ENCODE data around the gene POLR3K. TPM values are rescaled to one million over a fixed set of nuclear protein-coding genes. Genes with fewer than 3 reads are reported as not detected.

Gene POLR3K
- polyA plus RNA-seq (2013, experiment 1 of 2) = 40.6 TPM
- 41.4 TPM for polyA plus RNA-seq (2013, experiment 2 of 2)

DNA sequence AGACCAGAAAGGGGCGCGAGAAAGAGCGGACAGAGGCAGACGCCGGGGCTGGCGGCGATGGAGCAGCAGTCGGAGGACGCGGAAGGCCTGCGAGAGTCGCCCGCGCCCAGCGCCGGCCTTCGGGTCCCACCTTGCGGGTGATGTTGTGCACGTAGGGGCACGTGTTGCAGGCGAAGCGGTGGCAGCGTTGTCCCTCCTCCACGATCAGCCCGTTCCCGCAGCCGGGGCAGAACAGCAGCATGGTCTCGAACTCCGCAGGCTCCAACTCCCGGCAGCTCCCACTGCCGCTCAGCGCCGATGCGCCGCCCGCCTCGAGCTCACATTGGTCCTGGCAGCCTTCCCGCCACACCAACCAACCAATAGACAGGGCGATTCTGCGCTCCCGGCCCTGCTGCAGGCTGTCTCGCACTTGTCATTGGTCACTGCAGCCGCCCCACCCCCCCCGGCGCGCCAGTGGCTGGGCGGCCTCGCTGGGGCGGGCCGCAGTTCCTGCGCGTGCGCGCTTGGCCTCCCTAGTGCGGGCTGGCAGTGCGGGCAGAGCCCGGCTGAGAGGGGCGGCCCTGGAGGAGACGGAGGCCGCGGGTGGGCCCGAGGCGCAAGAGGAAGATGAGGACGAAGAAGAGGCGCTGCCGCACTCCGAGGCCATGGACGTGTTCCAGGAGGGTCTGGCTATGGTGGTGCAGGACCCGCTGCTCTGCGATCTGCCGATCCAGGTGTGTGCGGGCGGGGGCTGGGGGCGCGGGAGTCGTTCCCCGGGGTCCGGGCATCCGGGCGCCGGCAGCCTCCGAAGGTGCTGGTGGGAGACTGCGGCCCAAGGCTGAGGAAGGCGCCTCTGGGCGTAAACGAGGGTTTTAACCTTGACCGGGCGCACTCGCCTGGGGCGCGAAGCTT is at the start of gene POLR3K, which contains the start of gene SNRNP25:
Gene POLR3K, minus strand, starts transcription at position 263 of the 891 bp plus-strand sequence. Its CDS starts 22 bp downstream, at position 241.
Gene SNRNP25, plus strand, starts transcription at position 483 of the 891 bp plus-strand sequence. Its CDS starts 189 bp downstream, at position 672.
- H2AK5ac ChIP-seq (ENCODE audit: low read length) = no peak within 1 kb of the TSS
- peak within 1 kb of the TSS; percentile 61 for H3K27ac ChIP-seq (ENCODE audit: low read depth, low read length)
- no peak within 1 kb of the TSS for H2BK5ac ChIP-seq (ENCODE audit: low read length)
- H3K9ac ChIP-seq (ENCODE audit: low read length) = peak within 1 kb of the TSS; percentile 85
- H3K23ac ChIP-seq (ENCODE audit: low read length) = peak within 1 kb of the TSS; percentile 59
- no peak within 1 kb of the TSS for H4K5ac ChIP-seq (ENCODE audit: low read length)
- H3K4me3 ChIP-seq (ENCODE audit: low read length) = peak within 1 kb of the TSS; percentile 68
- no peaks in the 10 kb centered on the region for H3K27me3 ChIP-seq (ENCODE audit: insufficient read depth, low read length, poor library complexity)
- H2BK120ac ChIP-seq (ENCODE audit: low read depth, low read length) = no peak within 1 kb of the TSS
- peaks cover 23% of the 10 kb centered on the region for H3K36me3 ChIP-seq (ENCODE audit: control insufficient read depth, insufficient read depth, low read length)
- no peak within 1 kb of the TSS for H4K8ac ChIP-seq (ENCODE audit: low read depth, low read length)
- WGBS (ENCODE audit: extremely low coverage, insufficient coverage, low lambda C conversion rate) = no CpG with 5 or more reads among the region's 91 CpGs
- peak within 1 kb of the TSS; percentile 42 for H3K18ac ChIP-seq (ENCODE audit: low read length)
- H2BK15ac ChIP-seq (replicated peaks; ENCODE audit: low read depth) = no peak within 1 kb of the TSS
- H3K79me2 ChIP-seq (ENCODE audit: control insufficient read depth, insufficient read depth, low read length) = peaks cover 16% of the 10 kb centered on the region
- DNase-seq = peak; percentile 99
- peak within 1 kb of the TSS; percentile 70 for H3K4ac ChIP-seq (ENCODE audit: low read depth, low read length)
- peaks cover 4% of the 10 kb centered on the region for H3K79me1 ChIP-seq (ENCODE audit: low read length)
- peak within 1 kb of the TSS; percentile 51 for H3K4me2 ChIP-seq (ENCODE audit: low read length)
- H3K4me1 ChIP-seq (ENCODE audit: control insufficient read depth, low read depth, low read length) = peaks cover 2% of the 10 kb centered on the region
- H3K56ac ChIP-seq (ENCODE audit: low read length) = peak within 1 kb of the TSS; percentile 97

DNA sequence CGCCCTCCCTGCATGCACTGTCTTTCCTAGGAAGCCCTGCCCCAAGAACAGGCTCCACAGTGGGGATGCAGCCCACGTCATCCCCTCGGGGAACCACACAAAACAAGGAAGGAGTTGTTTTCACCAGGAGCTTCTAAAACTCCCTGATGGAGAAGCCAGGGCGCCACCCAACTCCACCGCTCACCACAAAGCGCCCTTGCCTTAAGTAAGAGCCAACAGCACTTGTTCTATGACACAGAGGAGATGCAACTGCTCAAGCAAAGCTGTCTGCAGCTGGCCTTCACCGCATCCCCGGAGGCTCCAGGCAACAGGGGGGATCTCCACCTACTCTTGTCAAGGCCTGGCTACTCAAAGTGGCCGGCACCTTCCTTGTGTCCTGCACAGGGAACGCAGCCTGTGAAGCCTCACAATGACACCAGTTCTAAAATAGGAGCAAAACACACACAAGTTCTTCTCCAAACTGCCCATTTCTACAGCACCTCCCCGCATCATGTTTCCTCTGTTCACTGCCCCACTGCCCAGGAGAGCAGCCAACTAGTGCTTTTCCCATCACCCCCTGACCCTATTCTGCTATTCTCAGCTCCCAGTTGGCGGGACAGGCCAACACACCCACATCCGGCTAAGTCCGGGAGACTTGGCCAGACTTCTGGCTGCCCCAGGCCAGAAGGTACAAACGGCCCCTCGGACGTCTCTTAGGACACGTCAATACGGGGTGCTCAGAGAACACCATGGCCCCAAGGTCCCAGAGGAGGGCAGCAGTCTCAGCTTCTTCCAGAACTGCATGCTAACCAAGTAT is 48.9 kb upstream of the POLR3K start:
- H4K5ac ChIP-seq (ENCODE audit: low read length) = no peak overlapping the region
- no peaks in the 10 kb centered on the region for H3K79me1 ChIP-seq (ENCODE audit: low read length)
- no peak overlapping the region for H3K9ac ChIP-seq (ENCODE audit: low read length)
- H2AK5ac ChIP-seq (ENCODE audit: low read length) = no peak overlapping the region
- no peak overlapping the region for H2BK5ac ChIP-seq (ENCODE audit: low read length)
- no peak for DNase-seq
- no peaks in the 10 kb centered on the region for H3K79me2 ChIP-seq (ENCODE audit: control insufficient read depth, insufficient read depth, low read length)
- no peak overlapping the region for H3K4me2 ChIP-seq (ENCODE audit: low read length)
- no CpG with 5 or more reads among the region's 19 CpGs for WGBS (ENCODE audit: extremely low coverage, insufficient coverage, low lambda C conversion rate)
- H3K4me1 ChIP-seq (ENCODE audit: control insufficient read depth, low read depth, low read length) = no peaks in the 10 kb centered on the region
- no peak overlapping the region for H2BK15ac ChIP-seq (replicated peaks; ENCODE audit: low read depth)
- no peak overlapping the region for H4K8ac ChIP-seq (ENCODE audit: low read depth, low read length)
- H3K36me3 ChIP-seq (ENCODE audit: control insufficient read depth, insufficient read depth, low read length) = no peaks in the 10 kb centered on the region
- no peak overlapping the region for H3K56ac ChIP-seq (ENCODE audit: low read length)
- H3K27me3 ChIP-seq (ENCODE audit: insufficient read depth, low read length, poor library complexity) = no peaks in the 10 kb centered on the region
- H3K4me3 ChIP-seq (ENCODE audit: low read length) = no peak overlapping the region
- no peak overlapping the region for H3K27ac ChIP-seq (ENCODE audit: low read depth, low read length)
- H3K4ac ChIP-seq (ENCODE audit: low read depth, low read length) = no peak overlapping the region
- H3K18ac ChIP-seq (ENCODE audit: low read length) = no peak overlapping the region
- H3K23ac ChIP-seq (ENCODE audit: low read length) = no peak overlapping the region
- no peak overlapping the region for H2BK120ac ChIP-seq (ENCODE audit: low read depth, low read length)

DNA sequence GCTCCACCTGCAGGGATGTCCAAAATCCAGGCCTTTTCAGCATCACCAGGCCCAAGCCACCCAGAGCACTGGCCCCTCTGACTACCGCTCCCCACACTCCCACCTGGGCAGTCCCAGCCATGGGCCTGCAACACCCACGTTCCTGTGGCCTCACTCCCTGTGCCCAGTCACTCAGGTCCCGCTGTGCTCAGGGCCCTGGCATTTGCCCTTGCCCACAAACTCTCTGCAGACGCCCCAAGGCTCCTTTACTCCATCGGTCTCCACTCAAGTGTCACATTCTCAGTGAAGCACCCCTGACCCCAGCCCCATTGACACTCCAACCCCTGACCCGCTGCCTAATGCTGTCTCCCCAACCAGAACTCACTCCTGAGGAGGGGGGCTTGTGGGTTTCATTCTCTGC is 48.2 kb upstream of the POLR3K start:
- Histone ChIP-seq H3K79me2 (ENCODE audit: control insufficient read depth, insufficient read depth, low read length) (no peaks in the 10 kb centered on the region), H2BK5ac (ENCODE audit: low read length) (no peak overlapping the region), H4K5ac (ENCODE audit: low read length) (no peak overlapping the region), H3K27ac (ENCODE audit: low read depth, low read length) (no peak overlapping the region), H3K56ac (ENCODE audit: low read length) (no peak overlapping the region), H4K8ac (ENCODE audit: low read depth, low read length) (no peak overlapping the region), H3K36me3 (ENCODE audit: control insufficient read depth, insufficient read depth, low read length) (no peaks in the 10 kb centered on the region), H3K4ac (ENCODE audit: low read depth, low read length) (no peak overlapping the region), H3K23ac (ENCODE audit: low read length) (no peak overlapping the region), H3K4me3 (ENCODE audit: low read length) (no peak overlapping the region), H3K79me1 (ENCODE audit: low read length) (no peaks in the 10 kb centered on the region), H3K18ac (ENCODE audit: low read length) (no peak overlapping the region), H2BK15ac (replicated peaks; ENCODE audit: low read depth) (no peak overlapping the region), H3K27me3 (ENCODE audit: insufficient read depth, low read length, poor library complexity) (no peaks in the 10 kb centered on the region), H2BK120ac (ENCODE audit: low read depth, low read length) (no peak overlapping the region), H2AK5ac (ENCODE audit: low read length) (no peak overlapping the region), H3K9ac (ENCODE audit: low read length) (no peak overlapping the region), H3K4me1 (ENCODE audit: control insufficient read depth, low read depth, low read length) (no peaks in the 10 kb centered on the region), H3K4me2 (ENCODE audit: low read length) (no peak overlapping the region)
- no CpG with 5 or more reads among the region's 6 CpGs for WGBS (ENCODE audit: extremely low coverage, insufficient coverage, low lambda C conversion rate)
- DNase-seq = no peak

DNA sequence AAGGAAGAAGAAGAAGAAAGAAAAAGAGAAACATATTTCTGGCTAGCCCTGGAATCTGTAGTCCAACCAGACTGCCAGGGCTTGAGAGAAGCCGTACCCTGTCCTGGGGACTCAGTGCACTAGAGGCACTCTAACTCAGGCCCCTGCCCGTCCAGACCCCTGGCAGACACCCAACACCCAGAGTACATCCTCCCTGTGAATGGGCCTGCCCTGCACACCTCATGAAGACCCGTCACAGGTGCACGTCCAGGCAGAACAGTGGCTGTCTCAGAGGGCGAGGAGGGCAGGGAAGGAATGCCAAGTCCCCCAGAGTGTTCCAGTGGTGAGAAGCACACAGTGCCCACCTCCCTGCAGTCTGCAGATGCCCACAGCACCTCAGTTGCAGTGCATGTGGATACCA is 47.6 kb upstream of the POLR3K start:
- no CpG with 5 or more reads among the region's 5 CpGs for WGBS (ENCODE audit: extremely low coverage, insufficient coverage, low lambda C conversion rate)
- no peak for DNase-seq
- H3K79me2 ChIP-seq (ENCODE audit: control insufficient read depth, insufficient read depth, low read length) = no peaks in the 10 kb centered on the region

DNA sequence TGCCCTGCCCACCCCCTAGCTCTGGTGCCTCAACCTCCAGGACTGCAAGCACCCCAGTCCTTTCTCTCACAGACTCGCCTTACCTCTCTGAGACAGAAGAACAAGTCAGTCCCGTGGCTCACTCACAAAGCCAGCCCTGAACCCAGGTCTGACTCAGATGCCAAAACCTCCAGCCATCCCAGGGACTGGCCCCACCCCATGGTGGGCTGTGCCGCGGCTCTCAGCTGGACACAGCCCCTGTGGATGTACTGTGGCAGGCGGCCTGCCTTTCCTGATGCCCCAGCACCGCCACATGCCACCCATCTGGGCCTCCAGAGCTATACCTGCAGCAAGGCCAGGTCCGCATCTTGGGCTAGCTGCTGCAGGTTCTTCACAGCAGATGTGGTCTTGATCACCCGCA is 44.4 kb upstream of the POLR3K start:
- H2BK120ac ChIP-seq (ENCODE audit: low read depth, low read length) = no peak overlapping the region
- H3K27ac ChIP-seq (ENCODE audit: low read depth, low read length) = no peak overlapping the region
- H3K4me2 ChIP-seq (ENCODE audit: low read length) = no peak overlapping the region
- H3K56ac ChIP-seq (ENCODE audit: low read length) = no peak overlapping the region
- H3K4me3 ChIP-seq (ENCODE audit: low read length) = no peak overlapping the region
- H2BK15ac ChIP-seq (replicated peaks; ENCODE audit: low read depth) = no peak overlapping the region
- no CpG with 5 or more reads among the region's 8 CpGs for WGBS (ENCODE audit: extremely low coverage, insufficient coverage, low lambda C conversion rate)
- H3K23ac ChIP-seq (ENCODE audit: low read length) = no peak overlapping the region
- no peak overlapping the region for H2BK5ac ChIP-seq (ENCODE audit: low read length)
- no peak overlapping the region for H3K9ac ChIP-seq (ENCODE audit: low read length)
- H3K27me3 ChIP-seq (ENCODE audit: insufficient read depth, low read length, poor library complexity) = no peaks in the 10 kb centered on the region
- H3K18ac ChIP-seq (ENCODE audit: low read length) = no peak overlapping the region
- H3K36me3 ChIP-seq (ENCODE audit: control insufficient read depth, insufficient read depth, low read length) = no peaks in the 10 kb centered on the region
- no peaks in the 10 kb centered on the region for H3K79me1 ChIP-seq (ENCODE audit: low read length)
- no peak for DNase-seq
- no peak overlapping the region for H2AK5ac ChIP-seq (ENCODE audit: low read length)
- no peak overlapping the region for H4K8ac ChIP-seq (ENCODE audit: low read depth, low read length)
- no peak overlapping the region for H4K5ac ChIP-seq (ENCODE audit: low read length)
- H3K4ac ChIP-seq (ENCODE audit: low read depth, low read length) = no peak overlapping the region
- no peaks in the 10 kb centered on the region for H3K79me2 ChIP-seq (ENCODE audit: control insufficient read depth, insufficient read depth, low read length)
- H3K4me1 ChIP-seq (ENCODE audit: control insufficient read depth, low read depth, low read length) = peaks cover 1% of the 10 kb centered on the region

More for the DNA sequence above, 47.6 kb upstream of the POLR3K start:
- H3K36me3 ChIP-seq (ENCODE audit: control insufficient read depth, insufficient read depth, low read length) = no peaks in the 10 kb centered on the region
- H3K27ac ChIP-seq (ENCODE audit: low read depth, low read length) = no peak overlapping the region
- no peak overlapping the region for H3K4me2 ChIP-seq (ENCODE audit: low read length)
- no peak overlapping the region for H2BK15ac ChIP-seq (replicated peaks; ENCODE audit: low read depth)
- no peaks in the 10 kb centered on the region for H3K79me1 ChIP-seq (ENCODE audit: low read length)
- no peak overlapping the region for H2AK5ac ChIP-seq (ENCODE audit: low read length)
- H4K8ac ChIP-seq (ENCODE audit: low read depth, low read length) = no peak overlapping the region
- H3K4me3 ChIP-seq (ENCODE audit: low read length) = no peak overlapping the region
- no peak overlapping the region for H3K56ac ChIP-seq (ENCODE audit: low read length)
- no peak overlapping the region for H4K5ac ChIP-seq (ENCODE audit: low read length)
- H3K23ac ChIP-seq (ENCODE audit: low read length) = no peak overlapping the region
- no peaks in the 10 kb centered on the region for H3K27me3 ChIP-seq (ENCODE audit: insufficient read depth, low read length, poor library complexity)
- no peak overlapping the region for H3K9ac ChIP-seq (ENCODE audit: low read length)
- H2BK5ac ChIP-seq (ENCODE audit: low read length) = no peak overlapping the region
- H3K4me1 ChIP-seq (ENCODE audit: control insufficient read depth, low read depth, low read length) = peaks cover 1% of the 10 kb centered on the region
- H2BK120ac ChIP-seq (ENCODE audit: low read depth, low read length) = no peak overlapping the region
- H3K18ac ChIP-seq (ENCODE audit: low read length) = no peak overlapping the region
- no peak overlapping the region for H3K4ac ChIP-seq (ENCODE audit: low read depth, low read length)
